Stimulated activated CD8-positive, alpha-beta memory T cell treated with anti-CD3 and anti-CD28 coated beads, Interleukin-4, amount 100 ng/mL, for 4 hours (primary cell): Measurements from ENCODE around the gene SOCS1.
"Not testable (repeated sequence)": the region's sequence is repeated elsewhere in the genome, so short reads cannot be mapped to it uniquely, and the experiment has no call there.

Experiments
- DNase-seq, 2 donors: peaks; one replicate each; pipeline ENCODE4 v3.0.0-alpha.2; 2020; ENCODE audit warnings: low read depth in 2 of 2, low spot score in 1 of 2

Gene SOCS1

DNA sequence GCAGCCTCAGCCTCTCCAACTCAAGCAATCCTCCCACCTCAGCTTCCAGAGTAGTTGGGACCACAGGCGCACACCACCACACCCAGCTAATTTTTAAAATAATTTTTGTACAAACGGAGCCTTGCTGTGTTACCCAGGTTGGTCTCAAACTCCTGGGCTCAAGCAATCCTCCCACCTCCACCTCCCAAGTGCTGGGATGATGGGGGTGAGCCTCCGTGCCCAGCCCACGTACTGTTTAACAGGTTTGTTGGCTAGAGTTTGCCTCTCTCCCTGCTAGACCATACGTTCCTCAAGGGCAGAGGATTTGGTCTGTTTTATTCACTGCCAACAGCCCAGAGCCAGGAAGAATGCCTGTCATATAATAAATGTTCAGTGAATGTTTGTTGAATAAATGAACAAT is 26.6 kb downstream of the SOCS1 start:
- no peak for DNase-seq

DNA sequence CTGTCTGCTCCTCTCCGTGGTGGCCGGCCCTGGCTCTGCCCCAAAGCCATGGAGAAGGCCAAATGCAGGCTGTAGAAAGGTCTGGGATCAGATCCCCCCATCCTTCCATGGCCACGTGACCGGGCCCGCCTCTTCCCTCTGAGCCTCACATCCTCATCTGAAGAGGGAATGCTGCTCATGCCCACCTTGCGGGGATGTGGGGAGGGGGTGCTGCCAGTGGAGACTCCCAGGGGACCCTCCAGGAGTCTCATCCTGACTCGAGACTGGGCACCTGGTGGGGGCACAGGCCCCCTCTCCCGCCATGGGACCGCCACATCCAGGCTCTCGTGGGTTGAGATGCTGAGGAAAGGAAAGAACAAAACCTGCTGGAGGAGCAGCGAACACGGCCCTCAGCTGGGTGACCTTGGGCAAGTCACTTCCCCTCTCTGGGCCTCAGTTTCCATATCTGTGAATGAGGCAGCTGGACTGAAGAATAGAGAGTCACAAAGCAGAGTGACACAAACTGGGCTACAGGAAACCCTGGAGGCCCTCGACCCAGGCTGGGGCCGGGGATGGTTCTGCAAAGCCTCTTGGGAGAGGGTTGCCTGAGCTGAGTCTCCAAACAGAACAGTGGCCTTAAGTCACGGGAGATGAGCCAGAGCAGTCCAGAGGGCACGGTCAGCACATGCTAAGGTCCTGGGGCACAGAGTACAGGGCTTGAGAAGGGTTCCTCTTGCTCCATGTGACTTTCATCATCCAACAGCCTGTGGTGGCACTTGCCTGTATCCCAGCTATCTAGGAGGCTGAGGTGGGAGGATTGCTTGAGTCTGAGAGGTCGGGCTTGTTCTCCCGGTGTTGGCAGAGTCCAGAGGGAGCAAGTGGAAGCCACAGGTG is 30.1 kb downstream of the SOCS1 start:
- no peak for DNase-seq

- DNase-seq = peak; percentile 66 to 76
Observed at GRCh38 chr16:11224894-11225676, 30.9 kb downstream of the SOCS1 start.

DNA sequence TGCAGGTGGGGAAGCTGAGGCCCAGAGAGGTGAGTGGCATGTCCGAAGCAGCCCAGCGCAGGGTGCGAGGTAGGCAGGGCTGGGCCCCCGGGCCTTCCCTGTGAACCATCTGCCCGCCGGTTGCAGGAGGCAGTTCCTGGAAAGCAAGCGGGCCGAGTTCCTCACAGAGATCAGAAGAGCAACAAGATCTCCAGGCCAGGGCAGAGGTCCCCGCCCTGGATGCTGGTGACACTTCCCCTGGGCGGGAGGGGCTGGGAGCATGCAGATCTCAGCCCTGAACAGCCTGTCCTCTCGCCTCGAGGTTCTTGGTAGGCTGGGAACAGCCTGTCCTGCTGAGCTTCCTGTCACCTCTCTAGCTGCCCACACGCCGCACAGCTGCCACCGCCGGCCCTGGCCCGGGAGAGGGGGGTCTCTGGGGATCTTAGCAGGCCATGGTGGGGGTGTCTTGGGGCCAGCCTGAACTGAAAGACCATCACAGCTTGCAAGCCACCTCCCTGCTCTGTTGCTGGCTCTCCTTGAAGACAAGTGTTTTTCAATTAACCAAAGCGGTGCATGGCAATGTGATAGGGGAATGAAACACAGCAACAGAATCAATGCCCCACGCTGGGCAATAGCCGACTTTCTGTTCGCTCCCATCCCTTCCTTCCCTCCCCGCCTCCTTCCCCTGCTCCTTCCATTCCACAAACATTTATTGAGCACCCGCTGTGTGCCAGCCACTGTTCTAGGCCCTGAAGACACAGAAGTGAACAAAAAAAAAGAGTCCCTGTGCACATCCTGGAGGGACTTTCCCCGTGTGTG is 31.7 kb downstream of the SOCS1 start:
- peak; percentile 7 to 14 for DNase-seq

DNA sequence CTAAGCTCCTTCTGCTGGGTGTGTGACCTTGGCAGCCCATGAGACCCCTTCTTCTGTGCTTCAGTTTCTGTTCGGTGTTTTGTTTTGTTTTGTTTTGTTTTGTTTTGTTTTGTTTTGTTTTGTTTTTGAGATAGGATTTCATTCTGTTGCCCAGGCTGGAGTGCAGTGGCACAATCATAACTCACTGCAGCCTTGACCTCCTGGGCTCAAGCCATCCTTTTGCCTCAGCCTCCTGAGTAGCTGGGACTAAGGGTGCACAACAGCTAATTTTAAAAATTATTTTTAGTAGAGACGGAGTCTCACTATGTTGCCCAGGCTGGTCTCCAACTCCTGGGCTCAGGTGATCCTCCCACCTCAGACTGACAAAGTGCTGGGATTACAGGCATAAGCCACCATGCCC is 35.5 kb downstream of the SOCS1 start:
- DNase-seq = not testable (repeated sequence)

- DNase-seq = no peak
Observed at GRCh38 chr16:11219178-11219577, 36.8 kb downstream of the SOCS1 start.

- DNase-seq = no peak
Observed at GRCh38 chr16:11218604-11218962, 37.4 kb downstream of the SOCS1 start.

GRCh38 chr16:11217651-11218603 is 38.1 kb downstream of the SOCS1 start:
- DNase-seq = no peak

DNA sequence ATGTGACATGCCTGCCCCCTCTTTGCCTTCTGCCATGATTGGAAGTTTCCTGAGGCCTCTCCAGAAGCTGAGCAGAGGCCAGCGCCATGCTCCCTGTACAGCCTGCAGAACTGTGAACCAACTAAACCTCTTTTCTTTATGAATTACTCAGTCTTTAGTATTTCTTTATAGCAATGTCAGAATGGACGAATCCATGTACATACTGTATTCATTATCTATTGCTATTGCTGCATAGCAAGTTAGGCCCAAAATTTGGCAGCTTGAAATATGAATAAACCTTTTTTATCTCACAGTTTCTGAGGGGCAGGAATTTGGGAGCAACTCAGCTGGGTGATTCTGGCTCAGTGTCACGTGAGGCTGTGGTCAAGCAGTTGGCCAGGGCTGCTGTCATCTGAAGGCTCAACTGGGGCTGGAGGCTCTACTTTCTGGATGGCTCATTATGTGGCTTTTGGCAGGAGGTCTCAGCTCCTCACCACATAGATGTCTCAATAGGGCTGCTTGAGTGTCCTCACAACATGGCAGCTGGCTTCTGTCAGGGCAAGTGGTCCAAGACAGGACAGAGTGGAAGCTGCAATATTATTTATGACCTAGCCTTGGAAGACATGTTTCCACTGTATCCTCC is 40.0 kb downstream of the SOCS1 start:
- DNase-seq = no peak

- no peak for DNase-seq
Observed at GRCh38 chr16:11213799-11214198, 42.2 kb downstream of the SOCS1 start.

DNA sequence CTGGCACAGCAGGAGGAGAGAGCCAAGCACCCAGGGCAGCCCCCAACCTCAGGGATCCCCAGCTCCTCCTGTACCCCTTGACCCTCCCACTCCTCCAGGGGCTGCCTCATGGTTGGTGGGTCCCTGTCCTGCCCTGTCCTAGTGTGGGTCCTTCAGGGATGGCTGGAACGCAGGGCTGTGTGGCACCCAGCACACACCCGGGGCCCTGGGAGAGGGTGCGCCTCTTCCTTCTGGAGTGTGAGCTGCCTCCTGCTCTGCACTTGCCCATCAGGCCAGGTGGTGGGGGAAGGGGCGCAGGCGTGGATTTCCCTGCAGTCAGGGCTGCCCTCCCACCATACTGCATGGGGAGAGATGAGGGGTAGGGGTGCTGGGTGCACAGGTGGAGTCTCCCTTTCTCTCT is 42.6 kb downstream of the SOCS1 start:
- DNase-seq = no peak

DNA sequence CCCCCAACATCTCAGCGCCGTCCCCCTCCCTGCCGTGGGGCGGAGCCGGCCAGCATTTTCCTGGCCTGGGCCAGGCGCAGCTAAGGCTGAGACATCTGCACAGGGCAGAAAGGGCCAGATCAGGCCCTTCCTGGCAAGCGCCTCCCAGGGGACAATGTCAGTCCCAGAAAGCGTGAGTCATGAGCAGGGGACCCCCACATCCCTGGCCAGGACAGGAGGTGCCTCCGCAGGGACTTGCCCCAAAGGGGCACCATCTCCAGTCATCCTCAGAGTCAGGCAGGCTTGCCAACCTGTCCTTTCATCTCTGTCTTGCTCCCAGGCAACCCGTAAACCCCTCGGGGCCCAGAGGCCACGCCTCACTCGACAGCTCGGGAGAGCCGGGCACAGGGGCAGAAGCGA is 43.2 kb downstream of the SOCS1 start:
- no peak for DNase-seq

DNA sequence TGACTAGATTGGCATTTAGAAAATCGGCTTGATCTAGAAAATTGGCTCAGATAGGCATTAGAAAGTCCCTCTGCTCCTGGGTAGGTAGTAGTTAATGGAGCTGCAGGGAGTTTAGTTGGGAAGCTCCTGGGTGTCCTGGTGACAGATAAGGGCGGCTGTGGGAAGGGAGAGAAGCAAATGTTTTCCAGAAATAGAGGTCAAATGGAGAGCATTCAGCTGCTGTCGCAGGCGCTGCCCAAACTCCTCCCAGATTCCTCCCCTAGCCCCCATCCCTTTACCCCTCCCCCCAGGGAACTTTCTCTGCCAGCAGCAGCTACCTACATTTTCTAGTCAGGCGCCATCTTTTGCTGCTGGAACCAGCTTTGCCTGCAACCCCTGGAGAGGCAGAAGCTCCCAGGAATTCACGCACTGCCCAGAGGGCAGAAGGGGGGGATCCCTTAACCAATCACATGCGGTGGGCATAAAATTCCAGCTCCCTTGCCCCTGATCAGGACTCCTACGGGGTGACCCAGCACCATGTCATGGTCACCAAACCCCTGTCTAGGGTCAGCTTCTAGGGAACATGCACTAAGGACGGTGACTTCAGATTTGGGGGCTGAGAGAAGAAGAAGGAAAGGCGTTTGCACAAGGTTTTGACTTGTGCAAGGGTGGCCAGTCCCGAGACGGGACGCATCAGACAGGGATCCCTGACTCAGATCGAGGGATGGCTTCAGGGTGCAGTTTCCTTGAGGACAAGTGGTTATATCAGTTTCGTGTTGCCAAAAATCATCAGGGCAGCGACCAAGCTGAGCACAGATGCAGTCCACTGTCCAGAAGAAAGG is 43.8 kb downstream of the SOCS1 start:
- no peak for DNase-seq

DNA sequence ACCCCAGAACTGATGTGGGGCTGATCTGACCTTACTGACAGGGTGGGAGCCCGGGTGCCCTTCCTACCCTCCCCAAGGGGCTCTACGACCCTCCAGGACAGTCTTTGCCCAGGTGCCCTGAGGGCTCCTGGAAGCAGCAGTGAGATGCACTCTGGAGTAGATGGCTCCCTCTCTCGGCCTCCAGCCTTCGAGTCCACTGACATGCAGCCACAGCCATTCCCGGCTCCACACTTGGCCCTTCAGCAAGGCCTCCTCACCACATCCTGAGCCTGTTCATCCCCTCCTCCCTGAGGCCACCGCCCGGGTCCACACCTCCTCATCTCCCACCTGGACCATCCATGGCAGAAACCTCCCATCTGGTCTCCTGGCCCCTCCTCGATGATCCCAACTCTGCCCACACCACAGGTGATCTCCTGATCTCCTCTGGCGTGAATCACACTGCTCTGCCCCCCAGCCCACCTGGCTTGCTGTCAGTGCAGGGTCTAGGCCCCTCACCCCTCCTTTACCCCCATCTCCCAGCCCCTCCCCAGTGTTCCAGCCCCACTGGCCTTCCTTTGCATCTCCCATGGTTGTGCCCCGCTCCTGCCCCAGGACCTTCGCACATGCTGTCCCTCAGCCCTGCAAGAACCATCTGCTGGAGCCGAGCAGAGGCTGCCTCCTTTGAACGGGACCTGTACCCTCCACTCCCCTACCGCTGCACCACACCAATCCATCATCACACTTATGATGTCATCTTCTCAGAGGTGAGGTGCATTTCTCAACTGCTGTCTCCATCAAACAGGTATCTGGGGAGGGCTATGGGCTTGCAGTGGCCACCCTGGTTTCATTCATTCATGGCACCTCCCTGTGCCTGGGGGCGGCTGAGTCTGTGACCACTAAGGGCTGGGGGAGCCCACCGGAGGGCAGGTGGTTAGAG is 44.7 kb downstream of the SOCS1 start:
- no peak for DNase-seq

DNA sequence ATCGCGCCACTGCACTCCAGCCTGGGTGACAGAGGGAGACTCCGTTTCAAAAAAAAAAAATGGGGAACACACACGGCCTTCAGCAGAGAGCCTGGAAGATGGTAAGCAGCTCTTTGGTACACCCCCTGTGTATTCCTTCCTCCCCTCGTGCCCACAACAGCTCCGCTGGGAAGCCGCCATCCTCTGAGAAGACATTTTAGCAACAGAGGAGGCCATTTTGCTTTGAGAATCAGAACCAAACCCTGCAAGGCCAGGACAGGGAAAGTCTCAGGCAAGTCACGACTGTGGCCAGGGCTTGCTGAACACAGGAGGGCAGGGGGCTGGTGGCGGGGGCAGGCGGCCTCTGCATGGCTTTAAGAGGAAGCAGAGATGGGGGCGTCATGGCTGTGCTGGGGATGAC is 45.7 kb downstream of the SOCS1 start:
- DNase-seq = no peak

- no peak for DNase-seq
Observed at GRCh38 chr16:11208916-11209665, 46.9 kb downstream of the SOCS1 start.

DNA sequence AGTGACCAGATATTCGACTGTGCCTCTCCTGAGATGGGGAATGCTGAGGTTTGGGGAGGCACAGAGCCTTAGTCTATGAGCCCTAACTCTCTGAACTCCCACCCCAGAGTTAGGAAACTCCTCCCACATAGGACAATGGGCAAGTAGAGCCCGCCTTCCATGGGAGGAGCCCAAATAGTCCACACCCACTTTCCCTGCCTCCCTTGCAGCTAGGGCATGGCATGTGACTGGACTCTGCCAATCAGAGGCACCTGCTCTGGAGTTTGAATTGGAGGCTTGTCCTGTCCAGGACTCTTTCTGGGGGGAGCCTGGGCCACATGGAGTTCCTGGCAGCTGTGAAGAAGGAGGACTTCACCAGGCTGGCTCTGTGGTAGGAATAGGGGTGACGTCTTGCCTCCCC is 48.4 kb downstream of the SOCS1 start:
- DNase-seq = no peak
